ENCODE results near the gene SPATA3.

DNA sequence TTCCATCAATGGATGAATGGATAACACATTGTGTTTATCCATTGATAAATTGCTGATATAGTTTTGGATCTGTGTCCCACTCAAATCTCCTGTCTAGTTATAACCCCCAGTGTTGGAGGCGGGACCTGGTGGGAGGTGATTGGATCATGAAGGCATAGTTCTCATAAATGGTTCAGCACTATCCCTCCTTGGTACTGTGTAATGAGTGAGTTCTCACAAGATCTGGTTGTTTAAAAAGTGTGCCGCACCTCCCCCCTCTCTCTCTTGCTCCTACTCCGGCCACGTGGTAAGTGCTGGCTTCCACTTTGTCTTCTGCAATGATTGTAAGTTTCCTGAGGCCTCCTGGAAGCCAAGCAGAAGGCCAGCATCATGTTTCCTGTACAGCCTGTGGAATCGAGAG, 23.9 kb upstream of the SPATA3 start:
- TF ChIP-seq HDAC6 (IDR thresholded peaks at IDR 0.05; ENCODE audit: low read depth, low read length) (no peak), POLR2AphosphoS5 (IDR thresholded peaks at IDR 0.05; ENCODE audit: low read depth, low read length) (no peak), POLR2A (IDR thresholded peaks at IDR 0.05; ENCODE audit: control extremely low read depth in 1 of 2, low read depth in 2 of 2, low read length in 2 of 2) (no peak), SP4 (IDR thresholded peaks at IDR 0.05; ENCODE audit: low read length) (no peak), SAP30 (IDR thresholded peaks at IDR 0.05; ENCODE audit: insufficient read depth, insufficient replicate concordance, low read length) (no peak), MAFK (IDR thresholded peaks at IDR 0.05; ENCODE audit: low read depth, low read length) (no peak), TCF12 (IDR thresholded peaks at IDR 0.05; ENCODE audit: low read depth, low read length) (no peak), GTF2F1 (IDR thresholded peaks at IDR 0.05; ENCODE audit: borderline replicate concordance, low read depth, low read length) (no peak)
